ENCODE measurements around the gene NPAS3. TPM values are rescaled to one million over a fixed set of nuclear protein-coding genes. Genes with fewer than 3 reads are reported as not detected.

The NPAS3 gene
- total RNA-seq, 1 experiment from 2014 or later: 15.6 TPM

DNA sequence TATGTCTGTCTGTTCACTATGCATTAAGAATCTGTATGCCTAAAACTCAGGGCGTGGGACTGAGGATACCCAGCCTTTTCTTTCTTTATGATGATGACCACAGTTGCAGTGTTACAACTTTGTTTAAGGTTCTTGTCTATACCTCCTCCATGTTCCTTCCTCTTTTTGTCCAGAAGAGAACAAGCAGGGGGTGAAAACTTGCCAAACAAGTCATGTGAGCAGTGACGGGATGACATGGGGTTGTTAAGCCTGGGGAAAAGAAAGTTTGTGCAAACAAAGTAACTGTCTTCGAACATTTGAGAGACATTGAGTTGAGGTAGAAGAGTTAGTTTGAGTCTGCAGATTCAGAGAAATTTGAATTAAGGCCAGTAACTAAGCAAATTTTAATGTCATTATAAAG is 505.5 kb downstream of the NPAS3 start:
- H3K9me3 ChIP-seq (ENCODE audit: low read depth, low read length, poor library complexity, severe bottlenecking): no peaks in the 10 kb centered on the region
- no peaks in the 10 kb centered on the region for H3K4me1 ChIP-seq (ENCODE audit: insufficient read depth, low read length, poor library complexity, severe bottlenecking)
- no peaks in the 10 kb centered on the region for H3K36me3 ChIP-seq (ENCODE audit: insufficient read depth, low read length, poor library complexity, severe bottlenecking)
- no peak overlapping the region for H3K4me3 ChIP-seq (ENCODE audit: low read depth, low read length, poor library complexity, severe bottlenecking)
- POLR2A ChIA-PET (ENCODE audit: low non-redundant PET): no interaction called here
- no peak for TF ChIP-seq EZH2 (IDR thresholded peaks at IDR 0.05; ENCODE audit: borderline replicate concordance, low read depth, low read length, poor library complexity, severe bottlenecking)
- no peak for TF ChIP-seq CTCF (conservative IDR thresholded peaks at IDR 0.05; ENCODE audit: low read depth, low read length)
- H3K27me3 ChIP-seq (replicated peaks; ENCODE audit: insufficient read depth, low read depth, low read length, poor library complexity): no peaks in the 10 kb centered on the region
- DNase-seq (ENCODE audit: low spot score): no peak
- intact Hi-C loops (cut with micrococcal nuclease; ENCODE audit: unreplicated experiment): no loop called here
- no TSS peak for BruUV-seq (replicated peaks)
- no peak overlapping the region for H3K27ac ChIP-seq (ENCODE audit: low read depth, low read length, poor library complexity, severe bottlenecking)
- CTCF ChIA-PET: no interaction called here

- Histone ChIP-seq H3K36me3 (ENCODE audit: insufficient read depth, low read length, poor library complexity, severe bottlenecking) (no peaks in the 10 kb centered on the region), H3K4me1 (ENCODE audit: insufficient read depth, low read length, poor library complexity, severe bottlenecking) (peaks cover 14% of the 10 kb centered on the region), H3K27ac (ENCODE audit: low read depth, low read length, poor library complexity, severe bottlenecking) (no peak overlapping the region), H3K27me3 (replicated peaks; ENCODE audit: insufficient read depth, low read depth, low read length, poor library complexity) (no peaks in the 10 kb centered on the region), H3K4me3 (ENCODE audit: low read depth, low read length, poor library complexity, severe bottlenecking) (no peak overlapping the region), H3K9me3 (ENCODE audit: low read depth, low read length, poor library complexity, severe bottlenecking) (no peaks in the 10 kb centered on the region)
- ChIA-PET CTCF (no interaction called here), POLR2A (ENCODE audit: low non-redundant PET) (no interaction called here)
- no TSS peak for BruUV-seq (replicated peaks)
- DNase-seq (ENCODE audit: low spot score): no peak
- intact Hi-C loops (cut with micrococcal nuclease; ENCODE audit: unreplicated experiment): no loop called here
- no peak for TF ChIP-seq EZH2 (IDR thresholded peaks at IDR 0.05; ENCODE audit: borderline replicate concordance, low read depth, low read length, poor library complexity, severe bottlenecking)
- no peak for TF ChIP-seq CTCF (conservative IDR thresholded peaks at IDR 0.05; ENCODE audit: low read depth, low read length)
Measured at GRCh38 chr14:33449268-33449667, 510.6 kb downstream of the NPAS3 start.

DNA sequence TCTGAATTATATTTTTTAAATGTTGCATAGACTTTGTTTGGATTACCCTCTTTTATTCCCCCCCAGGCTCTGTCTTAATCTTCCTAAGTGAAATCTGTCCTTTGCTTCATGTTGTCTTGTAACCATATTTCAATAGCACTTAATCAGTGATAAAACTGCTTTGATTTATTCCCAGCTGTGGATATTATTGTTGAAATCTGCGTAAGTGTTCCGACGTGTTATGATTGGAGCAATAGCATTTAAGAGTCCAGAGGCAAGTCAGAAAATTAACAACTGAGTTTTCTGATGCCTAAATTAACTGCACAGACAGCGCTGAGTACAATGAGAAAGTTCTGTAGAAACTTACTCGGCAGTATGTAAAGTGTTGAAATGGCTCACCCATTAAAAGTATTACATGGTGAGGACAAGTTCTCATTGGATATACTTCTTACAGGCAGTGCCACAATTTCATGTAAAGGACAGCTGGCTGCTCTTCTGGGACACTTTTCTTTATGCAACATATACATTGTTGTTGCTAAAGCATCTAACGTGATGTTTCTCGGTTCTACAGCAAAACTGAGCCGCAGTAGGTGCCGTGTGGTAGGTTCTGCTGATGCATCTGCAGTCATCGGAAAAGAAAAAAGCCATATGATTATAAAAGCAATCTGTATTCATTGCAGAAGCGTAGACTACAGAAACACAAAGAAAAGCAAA is 511.2 kb downstream of the NPAS3 start:
- Histone ChIP-seq H3K27ac (ENCODE audit: low read depth, low read length, poor library complexity, severe bottlenecking) (no peak overlapping the region), H3K4me1 (ENCODE audit: insufficient read depth, low read length, poor library complexity, severe bottlenecking) (peaks cover 14% of the 10 kb centered on the region), H3K4me3 (ENCODE audit: low read depth, low read length, poor library complexity, severe bottlenecking) (no peak overlapping the region), H3K36me3 (ENCODE audit: insufficient read depth, low read length, poor library complexity, severe bottlenecking) (no peaks in the 10 kb centered on the region), H3K27me3 (replicated peaks; ENCODE audit: insufficient read depth, low read depth, low read length, poor library complexity) (no peaks in the 10 kb centered on the region), H3K9me3 (ENCODE audit: low read depth, low read length, poor library complexity, severe bottlenecking) (no peaks in the 10 kb centered on the region)
- POLR2A ChIA-PET (ENCODE audit: low non-redundant PET): no interaction called here
- TF ChIP-seq EZH2 (IDR thresholded peaks at IDR 0.05; ENCODE audit: borderline replicate concordance, low read depth, low read length, poor library complexity, severe bottlenecking) (no peak), CTCF (conservative IDR thresholded peaks at IDR 0.05; ENCODE audit: low read depth, low read length) (no peak)
- intact Hi-C loops (cut with micrococcal nuclease; ENCODE audit: unreplicated experiment): no loop called here
- no TSS peak for BruUV-seq (replicated peaks)
- no peak for DNase-seq (ENCODE audit: low spot score)
- CTCF ChIA-PET: no interaction called here
